Stomach (tissue), 4 donors: ENCODE results near the gene TRABD2B.

Experiments
- EP300 ChIP-seq: sonication (generic); formaldehyde crosslinking; IDR thresholded peaks from one replicate; pipeline ENCODE4 v1.6.1; 2017; ENCODE audit warnings: antibody characterized with exemption
- POLR2AphosphoS5 ChIP-seq, 3 donors: sonication (generic); formaldehyde crosslinking; IDR thresholded peaks; one replicate each; pipeline ENCODE4 v1.6.1; 2016; ENCODE audit warnings: antibody characterized with exemption in 3 of 3
- TF ChIP-seq, protein P1 (sequence below), 7 experiments: fragments of 450-650 bp in 4 of 7; fragments of 200-600 bp in 3 of 7; sonication (generic) in 3 of 7; IDR thresholded peaks; one replicate each; pipeline ENCODE4 v1.5.1; 2016 to 2019; ENCODE audit warnings: antibody characterized with exemption in 7 of 7, control low read depth in 2 of 7, mild to moderate bottlenecking in 1 of 7

DNA sequence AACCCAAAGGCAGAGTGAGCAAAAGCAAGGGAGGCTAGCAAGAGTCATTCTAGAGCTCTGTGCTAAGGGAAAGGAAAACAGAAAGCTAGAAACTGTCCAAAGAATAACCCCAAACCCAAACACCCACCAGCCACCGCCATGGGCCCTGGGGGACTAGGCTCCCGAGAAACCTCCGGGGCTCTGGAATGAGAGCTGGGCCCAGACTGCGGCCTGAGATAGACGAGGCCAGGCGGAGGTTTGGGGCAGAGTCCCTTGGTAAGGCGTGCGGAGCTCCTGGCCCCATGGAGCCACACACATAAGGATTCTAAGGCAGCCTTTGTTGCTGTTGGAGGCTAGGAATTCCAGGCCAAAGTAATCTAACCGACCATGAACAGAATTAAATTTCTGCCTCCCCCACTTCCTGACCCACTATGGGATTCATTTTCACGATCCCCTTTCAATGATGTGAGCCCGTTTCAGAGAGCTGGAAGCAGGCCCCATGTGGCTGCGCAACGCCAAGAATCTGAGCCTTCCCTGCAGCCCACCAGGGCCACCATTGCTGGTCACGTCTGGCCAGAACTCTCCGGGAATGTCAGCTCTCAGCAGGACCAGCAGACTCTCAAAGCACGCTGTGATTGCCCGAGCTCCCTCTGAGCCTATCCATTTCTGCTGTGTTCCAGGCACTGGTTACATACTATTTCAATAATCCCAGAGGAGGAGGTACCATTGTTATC is 145.0 kb downstream of the TRABD2B start:
- TF ChIP-seq, protein P1, sequence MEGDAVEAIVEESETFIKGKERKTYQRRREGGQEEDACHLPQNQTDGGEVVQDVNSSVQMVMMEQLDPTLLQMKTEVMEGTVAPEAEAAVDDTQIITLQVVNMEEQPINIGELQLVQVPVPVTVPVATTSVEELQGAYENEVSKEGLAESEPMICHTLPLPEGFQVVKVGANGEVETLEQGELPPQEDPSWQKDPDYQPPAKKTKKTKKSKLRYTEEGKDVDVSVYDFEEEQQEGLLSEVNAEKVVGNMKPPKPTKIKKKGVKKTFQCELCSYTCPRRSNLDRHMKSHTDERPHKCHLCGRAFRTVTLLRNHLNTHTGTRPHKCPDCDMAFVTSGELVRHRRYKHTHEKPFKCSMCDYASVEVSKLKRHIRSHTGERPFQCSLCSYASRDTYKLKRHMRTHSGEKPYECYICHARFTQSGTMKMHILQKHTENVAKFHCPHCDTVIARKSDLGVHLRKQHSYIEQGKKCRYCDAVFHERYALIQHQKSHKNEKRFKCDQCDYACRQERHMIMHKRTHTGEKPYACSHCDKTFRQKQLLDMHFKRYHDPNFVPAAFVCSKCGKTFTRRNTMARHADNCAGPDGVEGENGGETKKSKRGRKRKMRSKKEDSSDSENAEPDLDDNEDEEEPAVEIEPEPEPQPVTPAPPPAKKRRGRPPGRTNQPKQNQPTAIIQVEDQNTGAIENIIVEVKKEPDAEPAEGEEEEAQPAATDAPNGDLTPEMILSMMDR (IDR thresholded peaks at IDR 0.05): no peak
- TF ChIP-seq POLR2AphosphoS5 (IDR thresholded peaks at IDR 0.05) (no peak), EP300 (no peak)
